Measurements from ENCODE around the gene LSP1.

LSP1 gene

DNA sequence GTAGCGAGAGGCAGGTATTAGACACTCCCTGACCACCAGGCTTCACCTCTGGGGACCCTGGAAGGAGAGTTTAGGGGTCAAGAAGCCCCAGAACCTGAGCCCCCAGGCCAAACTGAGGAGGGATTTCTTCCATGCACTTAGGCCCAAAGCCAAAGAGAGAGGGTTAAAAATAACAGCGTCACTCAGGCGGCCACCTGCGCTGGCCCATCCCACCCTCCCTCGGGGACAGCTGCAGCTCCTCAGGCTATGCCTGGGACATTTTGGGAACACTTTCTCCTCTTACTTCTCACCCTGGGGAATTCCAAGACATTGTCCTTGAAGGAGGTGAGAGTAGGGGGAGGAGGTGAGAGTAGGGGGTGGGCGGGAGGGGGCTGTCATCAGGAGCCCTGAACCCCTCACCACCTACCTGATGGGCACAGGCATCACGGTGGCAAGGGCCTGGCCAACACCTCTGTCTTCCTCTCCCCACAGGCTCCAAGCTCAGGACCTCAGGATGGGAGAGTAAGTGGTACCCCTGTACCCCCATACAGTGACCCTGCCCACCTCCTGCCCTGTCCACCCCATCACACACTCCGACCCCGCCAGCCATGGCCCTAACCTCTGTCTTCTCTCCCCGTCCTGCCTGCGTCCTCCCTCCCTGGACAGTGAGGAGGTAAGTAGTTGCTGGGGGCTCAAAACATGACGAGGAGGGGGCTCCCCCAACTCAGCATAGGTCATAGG lies 13.5 kb upstream of the LSP1 start:
- Histone ChIP-seq H3K79me2 (ENCODE audit: low read length) (no peaks in the 10 kb centered on the region), H3K27ac (ENCODE audit: low read length) (no peak overlapping the region), H2AFZ (ENCODE audit: low read length) (no peak overlapping the region), H4K20me1 (ENCODE audit: insufficient read depth, low read length) (no peaks in the 10 kb centered on the region), H3K4me3 (ENCODE audit: low read length) (no peak overlapping the region), H3K27me3 (replicated peaks; ENCODE audit: insufficient read depth, low read length) (peaks cover 50% of the 10 kb centered on the region), H3K4me2 (ENCODE audit: low read depth, low read length) (no peak overlapping the region), H3K9me2 (replicated peaks; ENCODE audit: insufficient read depth, low read length) (no peaks in the 10 kb centered on the region), H3K4me1 (ENCODE audit: low read length) (no peaks in the 10 kb centered on the region), H3K9ac (ENCODE audit: low read length) (no peak overlapping the region), H3K9me3 (replicated peaks; ENCODE audit: insufficient read depth, low read length) (no peaks in the 10 kb centered on the region), H3F3A (ENCODE audit: insufficient read depth, low read length) (no peaks in the 10 kb centered on the region), H3K36me3 (replicated peaks; ENCODE audit: insufficient read depth, low read length) (no peaks in the 10 kb centered on the region)
- no peak for DNase-seq
- TF ChIP-seq CTCF (IDR thresholded peaks at IDR 0.05; ENCODE audit: low read length) (no peak), EZH2phosphoT487 (IDR thresholded peaks at IDR 0.05; ENCODE audit: low read length) (no peak), EZH2 (optimal IDR thresholded peaks at IDR 0.05; ENCODE audit: low read depth, low read length) (no peak)

DNA sequence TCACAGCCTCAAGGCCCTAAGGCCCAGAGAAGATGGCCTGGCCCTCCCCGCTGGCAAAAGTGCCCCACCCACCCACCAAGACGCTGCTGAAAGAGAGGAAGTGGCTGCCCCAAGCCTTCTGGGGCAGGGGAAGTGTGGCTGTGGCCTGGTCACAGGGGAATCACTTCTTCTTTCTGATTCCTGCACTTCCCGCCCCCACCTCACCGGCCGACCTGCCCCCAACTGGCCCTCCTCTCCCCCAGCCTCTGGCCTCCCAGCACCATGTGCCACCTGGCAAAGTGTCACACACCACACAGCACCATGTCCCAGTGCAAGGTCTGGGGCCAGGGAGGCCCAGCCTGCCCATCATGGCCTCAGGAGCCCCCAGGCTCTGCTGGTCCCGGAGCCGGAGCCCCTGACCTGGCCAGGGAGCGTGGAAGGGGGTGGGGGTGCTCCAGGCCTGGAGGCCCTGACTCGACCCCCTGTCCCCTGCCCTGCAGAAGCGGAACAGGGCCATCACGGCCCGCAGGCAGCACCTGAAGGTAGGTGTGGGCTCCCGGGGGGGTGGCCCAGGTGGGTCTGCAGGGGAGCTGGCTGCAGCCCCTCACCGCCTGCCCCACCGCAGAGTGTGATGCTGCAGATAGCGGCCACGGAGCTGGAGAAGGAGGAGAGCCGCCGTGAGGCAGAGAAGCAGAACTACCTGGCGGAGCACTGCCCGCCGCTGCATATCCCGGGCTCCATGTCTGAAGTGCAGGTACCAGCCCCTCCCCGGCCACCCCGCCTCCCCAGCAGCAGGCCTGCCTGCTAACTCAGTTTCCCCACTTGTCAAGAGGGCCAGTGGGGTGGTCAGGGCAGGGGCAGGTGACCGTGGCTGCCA lies 12.7 kb upstream of the LSP1 start:
- Histone ChIP-seq H2AFZ (ENCODE audit: low read length) (no peak overlapping the region), H3K9me3 (replicated peaks; ENCODE audit: insufficient read depth, low read length) (no peaks in the 10 kb centered on the region), H3K4me2 (ENCODE audit: low read depth, low read length) (no peak overlapping the region), H3F3A (ENCODE audit: insufficient read depth, low read length) (no peaks in the 10 kb centered on the region), H3K9me2 (replicated peaks; ENCODE audit: insufficient read depth, low read length) (no peaks in the 10 kb centered on the region), H3K79me2 (ENCODE audit: low read length) (no peaks in the 10 kb centered on the region), H3K36me3 (replicated peaks; ENCODE audit: insufficient read depth, low read length) (no peaks in the 10 kb centered on the region), H3K27me3 (replicated peaks; ENCODE audit: insufficient read depth, low read length) (peaks cover 50% of the 10 kb centered on the region), H3K27ac (ENCODE audit: low read length) (no peak overlapping the region), H3K9ac (ENCODE audit: low read length) (no peak overlapping the region), H3K4me1 (ENCODE audit: low read length) (no peaks in the 10 kb centered on the region), H3K4me3 (ENCODE audit: low read length) (no peak overlapping the region), H4K20me1 (ENCODE audit: insufficient read depth, low read length) (no peaks in the 10 kb centered on the region)
- no peak for TF ChIP-seq EZH2phosphoT487 (IDR thresholded peaks at IDR 0.05; ENCODE audit: low read length)
- no peak for TF ChIP-seq CTCF (IDR thresholded peaks at IDR 0.05; ENCODE audit: low read length)
- TF ChIP-seq EZH2 (optimal IDR thresholded peaks at IDR 0.05; ENCODE audit: low read depth, low read length) = no peak
- DNase-seq = no peak

- no peak for TF ChIP-seq EZH2 (optimal IDR thresholded peaks at IDR 0.05; ENCODE audit: low read depth, low read length)
- no peak for TF ChIP-seq CTCF (IDR thresholded peaks at IDR 0.05; ENCODE audit: low read length)
- no peak for TF ChIP-seq EZH2phosphoT487 (IDR thresholded peaks at IDR 0.05; ENCODE audit: low read length)
- no peaks in the 10 kb centered on the region for H3K36me3 ChIP-seq (replicated peaks; ENCODE audit: insufficient read depth, low read length)
- H3K4me2 ChIP-seq (ENCODE audit: low read depth, low read length) = no peak overlapping the region
- H3K79me2 ChIP-seq (ENCODE audit: low read length) = no peaks in the 10 kb centered on the region
- no peaks in the 10 kb centered on the region for H3K9me2 ChIP-seq (replicated peaks; ENCODE audit: insufficient read depth, low read length)
- no peaks in the 10 kb centered on the region for H3K4me1 ChIP-seq (ENCODE audit: low read length)
- no peak overlapping the region for H3K4me3 ChIP-seq (ENCODE audit: low read length)
- no peaks in the 10 kb centered on the region for H4K20me1 ChIP-seq (ENCODE audit: insufficient read depth, low read length)
- DNase-seq = no peak
- H2AFZ ChIP-seq (ENCODE audit: low read length) = no peak overlapping the region
- no peak overlapping the region for H3K27ac ChIP-seq (ENCODE audit: low read length)
- H3K9ac ChIP-seq (ENCODE audit: low read length) = no peak overlapping the region
- H3K27me3 ChIP-seq (replicated peaks; ENCODE audit: insufficient read depth, low read length) = peaks cover 50% of the 10 kb centered on the region
- H3F3A ChIP-seq (ENCODE audit: insufficient read depth, low read length) = no peaks in the 10 kb centered on the region
- H3K9me3 ChIP-seq (replicated peaks; ENCODE audit: insufficient read depth, low read length) = no peaks in the 10 kb centered on the region
Observed at GRCh38 chr11:1840780-1841480, 12.0 kb upstream of the LSP1 start.

Data from MM.1S (cell line).